ENCODE data around the gene ZBTB7C. TPM values are rescaled to one million over a fixed set of nuclear protein-coding genes. Genes with fewer than 3 reads are reported as not detected.

ZBTB7C gene
- total RNA-seq, 1 donor from 2014 or later = 0.56 TPM

DNA sequence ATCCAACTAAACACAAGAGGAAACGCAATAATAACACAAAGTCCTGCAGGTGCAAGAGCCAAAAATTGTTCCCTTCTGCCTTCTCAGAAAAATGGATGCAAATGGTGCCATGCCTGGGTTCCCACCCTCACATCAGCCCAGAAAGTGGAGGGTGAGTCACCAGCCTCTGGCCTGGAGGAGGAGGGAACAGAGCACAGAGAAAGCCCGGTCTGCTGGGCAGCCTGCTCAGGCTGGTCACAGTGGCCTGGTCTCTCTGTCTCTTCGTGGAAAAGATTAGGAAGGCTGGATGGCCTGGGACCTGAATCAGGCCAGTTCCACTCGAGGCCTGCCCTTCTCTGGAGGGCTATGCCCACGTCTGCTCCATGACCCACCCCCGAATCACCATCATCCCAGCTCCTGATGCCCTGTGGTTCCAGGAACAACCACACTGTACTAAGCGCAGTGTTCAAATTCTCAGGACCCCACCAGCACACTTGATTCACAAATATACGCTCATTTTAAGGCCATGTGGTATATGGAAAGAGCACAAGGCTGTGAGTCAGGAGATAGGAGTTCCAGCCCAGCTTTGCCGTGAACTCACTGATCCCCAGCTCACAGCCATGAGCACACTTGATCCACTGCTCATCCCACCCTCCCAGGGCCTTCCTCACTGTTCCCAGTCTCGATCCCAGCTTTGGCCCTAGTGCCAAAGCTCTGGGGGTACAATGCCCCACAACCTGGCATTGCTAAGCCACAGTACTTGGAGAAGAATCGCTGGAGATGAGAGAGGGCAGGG is 82.1 kb downstream of the ZBTB7C start:
- intact Hi-C loops (cut with micrococcal nuclease) = no loop called here
- Mint-ChIP-seq H3K9me3 (no peaks in the 10 kb centered on the region), H3K27me3 (peaks cover 13% of the 10 kb centered on the region), H3K4me1 (peaks cover 5% of the 10 kb centered on the region), H3K27ac (no peak overlapping the region), H3K36me3 (ENCODE audit: low read depth) (no peaks in the 10 kb centered on the region), H3K4me3 (no peak overlapping the region)
- no peak for DNase-seq

DNA sequence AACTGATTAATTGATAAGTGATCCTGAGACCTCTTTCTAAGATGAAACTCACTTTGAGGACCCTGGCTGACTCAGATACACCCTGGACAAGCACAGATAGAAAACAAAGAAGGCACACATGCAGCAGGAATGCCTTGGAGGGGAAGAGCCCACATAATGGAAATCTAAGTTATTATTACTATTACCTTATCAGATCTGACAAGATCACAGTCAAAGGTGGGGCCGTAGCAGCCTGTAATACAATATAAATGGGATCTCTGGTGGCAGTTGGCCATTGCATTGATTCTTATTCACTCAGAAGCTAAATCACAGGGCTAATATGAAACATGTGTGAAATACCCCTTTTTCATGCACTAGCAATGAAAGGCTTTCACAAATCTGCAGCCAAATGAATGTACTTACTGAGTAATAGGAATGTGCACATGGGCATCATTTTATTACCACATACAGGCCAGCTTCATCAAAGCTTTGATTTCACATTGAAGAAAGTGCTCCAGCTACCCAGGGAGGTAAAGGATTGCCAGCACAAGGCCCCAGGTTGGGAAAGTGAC is 84.0 kb downstream of the ZBTB7C start:
- intact Hi-C loops (cut with micrococcal nuclease) = no loop called here
- Mint-ChIP-seq H3K4me1 (no peaks in the 10 kb centered on the region), H3K36me3 (ENCODE audit: low read depth) (no peaks in the 10 kb centered on the region), H3K4me3 (no peak overlapping the region), H3K27ac (no peak overlapping the region), H3K27me3 (peaks cover 10% of the 10 kb centered on the region), H3K9me3 (no peaks in the 10 kb centered on the region)
- DNase-seq = no peak

DNA sequence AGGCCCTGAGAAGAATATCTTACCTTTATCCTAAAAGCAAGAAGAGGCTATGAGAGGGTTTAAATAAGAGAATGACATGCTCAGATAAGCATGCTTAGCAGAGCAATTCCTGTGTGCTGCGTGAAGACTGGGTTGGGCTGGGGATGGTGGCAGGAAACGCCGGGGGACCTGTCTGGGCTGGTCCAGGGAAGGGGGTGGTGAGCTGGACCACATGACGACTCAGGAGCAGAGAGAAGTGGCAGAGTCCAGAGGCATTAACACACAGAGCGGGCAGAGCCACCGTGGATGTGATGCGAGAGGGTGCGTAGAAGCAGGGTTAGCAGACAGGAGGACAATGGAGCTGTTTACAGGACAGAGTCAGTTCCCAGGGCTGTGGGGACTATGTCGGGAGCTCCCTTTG is 84.5 kb downstream of the ZBTB7C start:
- H3K27me3 Mint-ChIP-seq = peaks cover 13% of the 10 kb centered on the region
- H3K4me3 Mint-ChIP-seq = no peak overlapping the region
- no peaks in the 10 kb centered on the region for H3K4me1 Mint-ChIP-seq
- no peaks in the 10 kb centered on the region for H3K36me3 Mint-ChIP-seq (ENCODE audit: low read depth)
- H3K9me3 Mint-ChIP-seq = no peaks in the 10 kb centered on the region
- intact Hi-C loops (cut with micrococcal nuclease) = no loop called here
- no peak overlapping the region for H3K27ac Mint-ChIP-seq
- DNase-seq = no peak

DNA sequence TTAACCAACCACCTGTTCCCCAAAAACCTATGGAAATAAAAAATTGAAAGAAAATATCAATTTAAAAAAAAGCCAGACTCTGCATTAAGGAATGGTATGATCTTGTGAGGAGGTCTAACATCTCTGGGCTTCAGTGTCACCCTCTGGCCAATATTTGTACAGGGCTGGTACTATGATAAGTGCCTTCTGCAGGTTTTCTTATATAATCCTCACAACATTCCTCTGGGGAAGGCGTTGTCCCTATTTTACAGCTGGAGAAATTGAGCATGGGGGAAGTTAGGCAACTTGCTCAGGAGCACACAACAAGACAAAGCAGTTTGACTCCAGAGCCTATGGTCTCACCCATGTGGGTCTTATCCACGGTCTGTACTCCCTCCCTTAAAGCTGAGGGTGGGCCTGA is 86.0 kb downstream of the ZBTB7C start:
- intact Hi-C loops (cut with micrococcal nuclease) = no loop called here
- no peak for DNase-seq
- Mint-ChIP-seq H3K27me3 (peaks cover 9% of the 10 kb centered on the region), H3K36me3 (ENCODE audit: low read depth) (no peaks in the 10 kb centered on the region), H3K4me1 (no peaks in the 10 kb centered on the region), H3K9me3 (no peaks in the 10 kb centered on the region), H3K27ac (no peak overlapping the region), H3K4me3 (no peak overlapping the region)

DNA sequence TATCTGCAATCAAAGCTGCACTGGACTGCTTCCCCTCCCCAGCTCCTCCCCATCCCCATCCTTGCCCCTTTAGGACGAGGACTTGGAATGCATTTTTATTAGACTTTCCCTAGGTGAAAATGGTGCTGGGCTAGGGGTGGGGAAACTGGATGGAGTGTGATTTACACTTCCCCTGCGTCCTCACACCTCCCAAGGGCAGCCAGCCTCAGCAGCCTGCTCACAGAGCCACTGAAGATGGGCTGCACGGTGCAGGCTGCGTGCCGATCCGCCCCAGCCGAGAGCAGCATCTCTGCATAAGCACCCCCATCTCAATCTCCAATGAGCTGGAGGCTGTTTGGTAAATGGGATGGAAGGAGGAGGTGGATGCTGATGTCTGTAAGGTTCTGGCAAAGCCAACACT is 87.6 kb downstream of the ZBTB7C start:
- DNase-seq = no peak
- H3K36me3 Mint-ChIP-seq (ENCODE audit: low read depth) = no peaks in the 10 kb centered on the region
- H3K4me1 Mint-ChIP-seq = no peaks in the 10 kb centered on the region
- H3K4me3 Mint-ChIP-seq = no peak overlapping the region
- H3K9me3 Mint-ChIP-seq = no peaks in the 10 kb centered on the region
- peaks cover 8% of the 10 kb centered on the region for H3K27me3 Mint-ChIP-seq
- intact Hi-C loops (cut with micrococcal nuclease) = no loop called here
- no peak overlapping the region for H3K27ac Mint-ChIP-seq

DNA sequence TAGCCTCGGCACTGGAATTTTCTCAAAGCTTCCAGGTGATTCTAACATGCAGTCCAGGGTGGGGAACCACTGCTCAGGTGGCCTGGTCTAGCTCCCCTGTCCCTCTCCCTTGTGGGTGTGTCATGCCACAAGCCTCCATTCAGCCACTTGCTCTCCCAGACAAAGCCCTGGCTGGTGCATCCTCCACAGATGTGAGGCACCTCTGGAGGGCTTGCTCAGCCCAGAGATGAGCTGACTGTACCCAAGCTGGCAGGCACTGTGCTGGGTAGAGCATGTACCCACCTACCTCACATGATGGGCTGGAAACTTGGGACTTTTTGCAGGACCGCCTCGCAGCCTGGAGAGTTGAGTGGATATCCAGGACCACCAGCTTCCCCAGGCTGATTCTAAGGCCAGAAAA is 88.1 kb downstream of the ZBTB7C start:
- Mint-ChIP-seq H3K27me3 (peaks cover 8% of the 10 kb centered on the region), H3K4me1 (no peaks in the 10 kb centered on the region), H3K36me3 (ENCODE audit: low read depth) (no peaks in the 10 kb centered on the region)

DNA sequence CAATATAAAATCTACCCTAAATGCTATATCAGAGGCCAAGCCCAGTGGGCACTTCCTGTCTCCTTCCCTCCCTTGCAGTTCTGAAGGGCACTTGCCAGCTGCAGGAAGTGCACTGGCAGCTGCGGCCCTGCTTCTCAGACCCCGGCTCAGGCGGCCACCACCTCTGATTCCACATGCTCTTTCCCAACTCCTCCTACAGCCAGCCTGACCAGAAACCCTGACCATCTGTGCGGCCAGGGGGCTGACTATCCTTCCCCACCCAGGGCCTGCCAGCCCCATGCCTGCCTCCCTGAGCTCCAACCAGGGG is 88.6 kb downstream of the ZBTB7C start:
- Mint-ChIP-seq H3K27me3 (peaks cover 8% of the 10 kb centered on the region), H3K27ac (no peak overlapping the region), H3K4me3 (no peak overlapping the region), H3K36me3 (ENCODE audit: low read depth) (no peaks in the 10 kb centered on the region), H3K4me1 (no peaks in the 10 kb centered on the region), H3K9me3 (no peaks in the 10 kb centered on the region)
- intact Hi-C loops (cut with micrococcal nuclease) = no loop called here
- no peak for DNase-seq

More for the DNA sequence above, 88.1 kb downstream of the ZBTB7C start:
- H3K9me3 Mint-ChIP-seq = no peaks in the 10 kb centered on the region
- intact Hi-C loops (cut with micrococcal nuclease) = no loop called here
- DNase-seq = no peak
- no peak overlapping the region for H3K27ac Mint-ChIP-seq
- H3K4me3 Mint-ChIP-seq = no peak overlapping the region

DNA sequence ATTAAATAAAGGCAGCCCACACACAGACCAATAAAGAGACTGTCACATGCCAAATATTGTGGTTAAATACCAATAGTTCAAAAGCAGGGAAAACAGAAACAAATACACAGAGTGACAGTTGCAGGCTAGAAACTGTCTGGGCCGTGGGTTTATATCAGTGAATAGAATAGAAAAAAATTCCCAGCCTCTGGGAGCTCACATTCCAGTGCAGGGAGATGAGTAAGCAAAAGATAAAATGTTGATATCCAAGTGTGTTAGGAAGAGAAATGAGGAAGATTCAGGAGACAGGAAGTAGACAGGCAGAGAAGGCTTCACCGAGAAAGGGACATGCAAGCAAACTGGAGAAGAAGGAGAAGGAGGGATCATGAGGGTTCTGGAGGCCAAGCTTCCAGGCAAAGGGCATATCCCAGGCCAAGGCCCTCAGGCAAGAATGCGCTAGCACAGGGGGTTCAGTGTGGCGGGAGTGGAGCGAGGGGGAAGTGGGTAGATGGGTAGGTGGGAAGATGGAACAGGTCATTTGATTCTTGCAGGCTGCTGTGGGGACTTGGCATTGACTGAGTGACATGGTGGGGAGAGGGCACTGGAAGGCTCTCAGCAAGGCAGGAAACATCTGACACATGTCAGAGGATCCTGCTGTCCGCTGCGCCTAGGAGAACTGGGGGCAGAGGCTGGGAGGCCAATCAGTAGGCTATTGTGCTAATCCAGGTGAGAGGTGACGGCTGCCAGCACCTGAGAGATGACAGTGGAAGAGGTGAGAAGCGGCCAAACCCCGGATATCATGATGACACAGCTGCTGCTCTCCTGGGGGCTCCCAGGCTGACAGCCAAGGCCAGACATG is 89.2 kb downstream of the ZBTB7C start:
- peaks cover 9% of the 10 kb centered on the region for H3K27me3 Mint-ChIP-seq
- no peak for DNase-seq
- H3K4me1 Mint-ChIP-seq = no peaks in the 10 kb centered on the region
- intact Hi-C loops (cut with micrococcal nuclease) = no loop called here
- H3K36me3 Mint-ChIP-seq (ENCODE audit: low read depth) = no peaks in the 10 kb centered on the region
- no peak overlapping the region for H3K4me3 Mint-ChIP-seq
- H3K9me3 Mint-ChIP-seq = no peaks in the 10 kb centered on the region
- no peak overlapping the region for H3K27ac Mint-ChIP-seq

DNA sequence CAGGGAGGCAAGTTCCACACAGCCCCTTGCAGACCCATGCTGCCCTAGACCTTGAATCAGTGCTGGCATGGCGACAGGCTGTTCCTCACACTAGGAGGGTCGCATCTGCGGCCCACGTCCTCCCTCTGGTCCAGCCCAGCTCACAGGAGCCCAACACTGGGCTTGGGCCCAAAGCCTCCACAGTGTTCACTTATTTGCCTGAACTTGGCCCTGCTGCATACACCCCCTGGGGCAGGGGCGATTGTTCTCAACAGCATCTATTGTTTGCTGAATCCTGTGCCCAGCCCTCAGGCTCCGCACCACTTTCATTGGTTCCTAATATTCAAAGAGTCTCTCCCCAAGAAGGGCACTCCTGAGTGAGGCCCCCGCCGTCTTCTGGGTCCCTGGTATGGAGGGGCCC is 90.7 kb downstream of the ZBTB7C start:
- H3K4me1 Mint-ChIP-seq = no peaks in the 10 kb centered on the region
- no peaks in the 10 kb centered on the region for H3K36me3 Mint-ChIP-seq (ENCODE audit: low read depth)
- DNase-seq = no peak
- no peaks in the 10 kb centered on the region for H3K9me3 Mint-ChIP-seq
- intact Hi-C loops (cut with micrococcal nuclease) = loop anchor here (1.0 kb wide), 1 partner anchor 287 kb away; no protein-coding TSS in a partner anchor
- H3K4me3 Mint-ChIP-seq = no peak overlapping the region
- no peak overlapping the region for H3K27ac Mint-ChIP-seq
- peaks cover 13% of the 10 kb centered on the region for H3K27me3 Mint-ChIP-seq

DNA sequence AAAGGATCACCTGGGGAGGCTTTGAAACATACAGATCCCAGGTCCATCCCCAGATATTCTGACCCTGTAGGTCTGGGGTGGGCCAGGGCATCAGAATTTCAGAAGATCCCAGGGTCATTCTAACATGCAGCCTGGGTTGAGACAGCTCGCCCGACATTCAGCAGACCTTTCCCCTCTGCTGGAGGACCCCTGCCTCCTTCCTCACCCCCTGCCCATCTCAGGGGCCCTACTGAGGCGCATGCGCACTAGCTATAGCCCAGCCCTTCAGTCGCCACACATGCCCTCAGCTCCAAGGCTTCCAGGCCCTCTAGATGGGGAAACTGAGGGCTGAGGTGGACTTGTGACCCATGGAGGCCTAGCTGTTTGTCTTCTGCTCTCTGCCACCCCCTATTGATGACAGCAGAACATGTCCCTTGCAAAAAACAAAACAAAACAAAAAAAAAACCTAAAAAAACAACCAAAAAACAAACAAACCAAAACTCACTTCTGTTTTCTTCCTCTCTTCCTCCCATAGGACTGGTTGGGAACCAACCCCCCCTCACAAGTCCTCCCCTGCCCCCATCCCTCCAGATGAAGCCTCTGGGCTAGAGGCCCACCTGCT is 91.3 kb downstream of the ZBTB7C start:
- Mint-ChIP-seq H3K27ac (no peak overlapping the region), H3K4me1 (no peaks in the 10 kb centered on the region), H3K4me3 (no peak overlapping the region), H3K36me3 (ENCODE audit: low read depth) (no peaks in the 10 kb centered on the region), H3K9me3 (no peaks in the 10 kb centered on the region), H3K27me3 (peaks cover 13% of the 10 kb centered on the region)
- DNase-seq = no peak
- intact Hi-C loops (cut with micrococcal nuclease) = loop anchor here (1.0 kb wide), 1 partner anchor 287 kb away; no protein-coding TSS in a partner anchor

DNA sequence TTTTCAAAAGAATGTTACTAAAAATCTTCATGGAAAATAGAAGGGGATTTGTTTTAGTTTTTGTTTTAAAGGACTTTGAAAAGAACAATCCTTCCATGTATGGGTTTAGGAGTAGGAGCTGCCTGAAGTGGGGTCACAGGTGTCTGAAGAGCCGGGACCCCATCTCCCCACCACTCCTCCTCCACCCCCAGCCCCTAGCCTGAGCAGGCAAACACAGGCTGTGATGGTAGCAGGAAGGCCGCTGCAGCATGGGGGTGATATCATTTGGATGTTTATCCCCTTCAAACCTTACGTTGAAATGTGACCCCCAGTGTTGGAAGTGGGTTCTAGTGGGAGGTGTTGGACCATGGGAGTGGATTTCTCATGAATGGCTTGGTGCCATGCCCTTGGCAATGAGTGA is 93.0 kb downstream of the ZBTB7C start:
- intact Hi-C loops (cut with micrococcal nuclease) = no loop called here
- DNase-seq = no peak
- Mint-ChIP-seq H3K27me3 (peaks cover 12% of the 10 kb centered on the region), H3K36me3 (ENCODE audit: low read depth) (no peaks in the 10 kb centered on the region), H3K9me3 (no peaks in the 10 kb centered on the region), H3K4me3 (no peak overlapping the region), H3K4me1 (no peaks in the 10 kb centered on the region), H3K27ac (no peak overlapping the region)

DNA sequence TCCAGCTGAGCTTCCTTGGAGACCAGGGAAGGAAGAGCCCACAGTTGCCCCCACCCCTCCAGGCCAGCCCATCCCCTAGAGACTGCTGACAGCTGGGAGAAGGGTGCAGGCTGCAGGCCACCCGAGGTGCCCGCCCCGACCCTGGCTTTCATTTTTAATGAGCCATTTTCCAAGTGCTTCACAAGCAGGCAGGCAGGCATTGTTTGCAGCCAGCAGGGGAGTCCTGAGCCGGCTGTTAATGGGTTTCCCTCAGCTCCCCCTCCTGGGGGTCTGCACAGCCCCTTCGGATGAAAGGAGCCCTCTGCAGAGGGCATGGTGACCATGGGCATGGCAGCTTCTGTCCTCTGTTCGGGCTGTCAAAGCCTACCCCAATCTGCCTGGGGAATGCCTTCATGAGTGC is 94.5 kb downstream of the ZBTB7C start:
- Mint-ChIP-seq H3K4me3 (no peak overlapping the region), H3K36me3 (ENCODE audit: low read depth) (no peaks in the 10 kb centered on the region), H3K4me1 (no peaks in the 10 kb centered on the region), H3K27ac (no peak overlapping the region), H3K9me3 (no peaks in the 10 kb centered on the region), H3K27me3 (peaks cover 12% of the 10 kb centered on the region)
- no peak for DNase-seq
- intact Hi-C loops (cut with micrococcal nuclease) = no loop called here

DNA sequence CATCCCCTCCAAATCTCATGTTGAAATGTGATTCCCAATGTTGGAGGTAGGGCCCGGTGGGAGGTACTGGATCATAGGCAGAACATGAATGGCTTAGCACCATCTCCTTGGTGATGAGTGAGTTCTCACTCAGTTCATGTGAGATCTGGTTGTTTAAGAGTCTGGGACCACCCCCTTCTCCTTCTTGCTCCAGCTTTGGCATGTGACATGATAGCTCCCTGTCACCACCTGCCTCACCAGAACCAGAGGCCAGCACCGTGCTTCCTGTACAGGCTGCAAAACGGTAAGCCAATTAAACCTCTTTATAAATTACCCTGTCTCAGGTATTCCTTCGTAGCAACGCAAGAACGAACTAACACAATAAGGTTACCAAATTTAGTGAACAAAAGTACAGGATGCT is 95.4 kb downstream of the ZBTB7C start:
- DNase-seq = no peak
- intact Hi-C loops (cut with micrococcal nuclease) = no loop called here
- H3K4me1 Mint-ChIP-seq = no peaks in the 10 kb centered on the region
- H3K4me3 Mint-ChIP-seq = no peak overlapping the region
- H3K27ac Mint-ChIP-seq = no peak overlapping the region
- peaks cover 12% of the 10 kb centered on the region for H3K27me3 Mint-ChIP-seq
- H3K9me3 Mint-ChIP-seq = no peaks in the 10 kb centered on the region
- H3K36me3 Mint-ChIP-seq (ENCODE audit: low read depth) = no peaks in the 10 kb centered on the region

DNA sequence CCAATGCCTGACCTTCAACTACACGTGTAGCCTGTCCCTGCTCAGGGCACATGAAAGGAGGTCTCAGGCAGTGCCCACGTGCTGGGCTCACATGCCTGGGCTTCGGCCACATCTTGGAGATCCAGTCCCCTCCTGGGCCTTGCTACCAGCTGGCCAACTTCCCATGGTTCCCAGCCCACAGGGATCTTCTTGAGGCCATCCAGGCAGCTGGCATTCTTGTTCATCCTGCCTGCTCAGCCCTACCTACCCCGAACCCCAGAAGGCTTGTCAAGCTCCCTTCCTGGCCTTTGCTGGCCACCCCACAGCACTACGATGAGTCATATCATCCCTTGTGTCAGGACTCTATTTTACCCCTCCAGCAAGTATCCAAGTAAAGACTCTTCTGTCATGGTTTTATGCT is 97.1 kb downstream of the ZBTB7C start:
- Mint-ChIP-seq H3K4me3 (no peak overlapping the region), H3K27ac (no peak overlapping the region), H3K9me3 (no peaks in the 10 kb centered on the region), H3K27me3 (peaks cover 16% of the 10 kb centered on the region), H3K36me3 (ENCODE audit: low read depth) (no peaks in the 10 kb centered on the region), H3K4me1 (no peaks in the 10 kb centered on the region)
- intact Hi-C loops (cut with micrococcal nuclease) = no loop called here
- no peak for DNase-seq

Measured in activated CD4-positive, alpha-beta T cell treated with anti-CD3 and anti-CD28 coated beads, Interleukin-2, amount 10 ng/mL, durations not matched to agents 24 days and 14 days (primary cell).